ENCODE results near the gene ATG16L2.
"Not testable (repeated sequence)": the region's sequence is repeated elsewhere in the genome, so short reads cannot be mapped to it uniquely, and the experiment has no call there.

ATG16L2 gene

DNA sequence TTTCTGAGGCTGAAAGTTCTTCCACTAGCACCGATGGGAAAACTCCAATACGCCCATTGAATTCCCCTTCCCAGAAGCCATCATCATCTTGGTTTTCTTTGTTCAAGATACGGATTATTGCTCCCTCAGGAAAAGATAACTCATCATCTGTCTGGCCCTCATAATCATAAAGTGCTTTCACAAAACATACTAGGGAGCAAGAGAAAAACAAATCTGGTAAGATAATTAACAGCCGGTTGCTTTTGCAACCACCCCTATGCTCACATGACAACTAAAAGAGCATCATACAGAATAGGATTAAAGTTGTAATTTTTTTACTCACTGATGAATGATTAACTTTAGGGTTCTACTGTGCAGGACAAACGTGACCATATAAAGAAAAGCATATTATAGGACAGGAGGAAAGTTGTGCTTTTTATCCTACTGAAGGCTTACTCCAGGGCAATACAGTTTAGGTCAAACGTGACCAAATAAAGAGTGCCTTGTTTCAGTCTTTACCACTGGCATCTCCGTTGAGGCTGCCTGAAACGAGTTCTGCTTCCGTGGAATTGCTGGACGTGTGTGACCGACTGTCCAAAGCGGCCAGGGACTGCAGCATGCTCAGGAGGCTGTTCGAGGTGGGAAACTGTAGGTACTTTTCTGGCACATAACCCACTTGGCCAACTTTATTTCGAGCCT is 28.6 kb downstream of the ATG16L2 start:
- no peak for DNase-seq
- no peaks in the 10 kb centered on the region for H3K9me3 Mint-ChIP-seq
- no peaks in the 10 kb centered on the region for H3K27me3 Mint-ChIP-seq
- ATAC-seq (replicated peaks) = no peak
- H3K27ac Mint-ChIP-seq = peak overlapping the region; percentile 17
- peaks cover 42 to 69% of the 10 kb centered on the region in 2 donors for H3K36me3 Mint-ChIP-seq
- no peak overlapping the region for H3K4me3 Mint-ChIP-seq
- peaks cover 2 to 5% of the 10 kb centered on the region in 2 donors for H3K4me1 Mint-ChIP-seq

GRCh38 chr11:72844356-72844755 is 30.1 kb downstream of the ATG16L2 start:
- no peak for ATAC-seq (replicated peaks)
- H3K36me3 Mint-ChIP-seq = peaks cover 39 to 68% of the 10 kb centered on the region in 2 donors
- no peaks in the 10 kb centered on the region for H3K27me3 Mint-ChIP-seq
- H3K9me3 Mint-ChIP-seq = no peaks in the 10 kb centered on the region
- H3K27ac Mint-ChIP-seq = peak overlapping the region; percentile 84
- peaks cover 5 to 8% of the 10 kb centered on the region in 2 donors for H3K4me1 Mint-ChIP-seq
- H3K4me3 Mint-ChIP-seq = no peak overlapping the region
- no peak for DNase-seq

GRCh38 chr11:72848846-72849466 is 34.7 kb downstream of the ATG16L2 start:
- H3K4me1 Mint-ChIP-seq = peaks cover 5 to 18% of the 10 kb centered on the region in 2 donors
- ATAC-seq (replicated peaks) (peak in 1 of 2 donors; percentile 47), DNase-seq (no peak)
- peaks cover 26 to 41% of the 10 kb centered on the region in 2 donors for H3K36me3 Mint-ChIP-seq
- no peaks in the 10 kb centered on the region for H3K27me3 Mint-ChIP-seq
- H3K27ac Mint-ChIP-seq = peak overlapping the region; percentile 63
- no peaks in the 10 kb centered on the region for H3K9me3 Mint-ChIP-seq
- no peak overlapping the region for H3K4me3 Mint-ChIP-seq

DNA sequence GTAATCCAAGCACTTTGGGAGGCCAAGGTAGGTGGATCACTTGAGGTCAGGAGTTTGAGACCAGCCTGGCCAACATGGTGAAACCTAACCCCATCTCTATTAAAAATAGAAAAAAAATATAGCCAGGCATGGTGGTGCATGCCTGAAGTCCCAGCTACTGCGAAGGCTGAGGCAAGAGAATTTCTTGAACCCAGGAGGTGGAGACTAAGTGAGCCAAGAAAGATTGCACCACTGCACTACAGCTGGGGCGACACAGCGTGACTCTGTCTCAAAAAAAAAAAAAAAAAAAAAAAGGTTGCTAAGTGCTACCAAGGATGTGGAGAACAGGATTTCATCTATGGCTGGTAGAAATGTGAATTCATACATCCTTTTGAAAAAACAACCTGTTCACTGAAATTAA is 36.6 kb downstream of the ATG16L2 start:
- peaks cover 24 to 35% of the 10 kb centered on the region in 2 donors for H3K36me3 Mint-ChIP-seq
- H3K4me3 Mint-ChIP-seq = no peak overlapping the region
- H3K27me3 Mint-ChIP-seq = no peaks in the 10 kb centered on the region
- H3K9me3 Mint-ChIP-seq = no peaks in the 10 kb centered on the region
- ATAC-seq (replicated peaks) (no peak), DNase-seq (no peak)
- H3K27ac Mint-ChIP-seq = no peak overlapping the region
- peaks cover 9 to 23% of the 10 kb centered on the region in 2 donors for H3K4me1 Mint-ChIP-seq

GRCh38 chr11:72851726-72852125 is 37.5 kb downstream of the ATG16L2 start:
- Mint-ChIP-seq H3K27ac (no peak overlapping the region), H3K36me3 (peaks cover 21 to 33% of the 10 kb centered on the region in 2 donors), H3K27me3 (no peaks in the 10 kb centered on the region), H3K4me1 (peaks cover 9 to 23% of the 10 kb centered on the region in 2 donors), H3K9me3 (no peaks in the 10 kb centered on the region), H3K4me3 (no peak overlapping the region)
- DNase-seq (no peak), ATAC-seq (replicated peaks) (no peak)

GRCh38 chr11:72856065-72856464 is 41.9 kb downstream of the ATG16L2 start:
- no peak for DNase-seq
- Mint-ChIP-seq H3K9me3 (peaks cover 0 to 1% of the 10 kb centered on the region in 2 donors), H3K27ac (no peak overlapping the region), H3K27me3 (no peaks in the 10 kb centered on the region), H3K36me3 (peaks cover 29 to 36% of the 10 kb centered on the region in 2 donors), H3K4me1 (peaks cover 6 to 26% of the 10 kb centered on the region in 2 donors), H3K4me3 (no peak overlapping the region)
- ATAC-seq (replicated peaks) = no peak

GRCh38 chr11:72856551-72857345 is 42.5 kb downstream of the ATG16L2 start:
- Mint-ChIP-seq H3K4me3 (no peak overlapping the region), H3K9me3 (peaks cover 0 to 1% of the 10 kb centered on the region in 2 donors), H3K36me3 (peaks cover 32 to 40% of the 10 kb centered on the region in 2 donors), H3K27me3 (no peaks in the 10 kb centered on the region), H3K4me1 (peaks cover 6 to 29% of the 10 kb centered on the region in 2 donors), H3K27ac (peak overlapping the region; percentile 4)
- ATAC-seq (replicated peaks) = no peak
- no peak for DNase-seq

GRCh38 chr11:72858267-72858666 is 44.1 kb downstream of the ATG16L2 start:
- not testable (repeated sequence) for H3K4me3 Mint-ChIP-seq; ATAC-seq (replicated peaks); H3K27me3 Mint-ChIP-seq; DNase-seq; H3K9me3 Mint-ChIP-seq; H3K27ac Mint-ChIP-seq
- Mint-ChIP-seq H3K4me1 (peaks cover 6 to 19% of the 10 kb centered on the region in 2 donors), H3K36me3 (peaks cover 32 to 36% of the 10 kb centered on the region in 2 donors)

- peaks cover 31 to 40% of the 10 kb centered on the region in 2 donors for H3K36me3 Mint-ChIP-seq
- H3K27ac Mint-ChIP-seq = no peak overlapping the region
- peaks cover 7 to 21% of the 10 kb centered on the region in 2 donors for H3K4me1 Mint-ChIP-seq
- no peak overlapping the region for H3K4me3 Mint-ChIP-seq
- peaks cover 0 to 1% of the 10 kb centered on the region in 2 donors for H3K9me3 Mint-ChIP-seq
- H3K27me3 Mint-ChIP-seq = no peaks in the 10 kb centered on the region
- no peak for DNase-seq
- ATAC-seq (replicated peaks) = no peak
Observed at GRCh38 chr11:72859126-72859525, 44.9 kb downstream of the ATG16L2 start.

- Mint-ChIP-seq H3K4me3 (no peak overlapping the region), H3K27me3 (no peaks in the 10 kb centered on the region), H3K4me1 (peaks cover 4 to 23% of the 10 kb centered on the region in 2 donors), H3K9me3 (peaks cover 0 to 1% of the 10 kb centered on the region in 2 donors), H3K27ac (no peak overlapping the region), H3K36me3 (peaks cover 25 to 37% of the 10 kb centered on the region in 2 donors)
- DNase-seq (no peak), ATAC-seq (replicated peaks) (no peak)
Observed at GRCh38 chr11:72860010-72860409, 45.8 kb downstream of the ATG16L2 start.

DNA sequence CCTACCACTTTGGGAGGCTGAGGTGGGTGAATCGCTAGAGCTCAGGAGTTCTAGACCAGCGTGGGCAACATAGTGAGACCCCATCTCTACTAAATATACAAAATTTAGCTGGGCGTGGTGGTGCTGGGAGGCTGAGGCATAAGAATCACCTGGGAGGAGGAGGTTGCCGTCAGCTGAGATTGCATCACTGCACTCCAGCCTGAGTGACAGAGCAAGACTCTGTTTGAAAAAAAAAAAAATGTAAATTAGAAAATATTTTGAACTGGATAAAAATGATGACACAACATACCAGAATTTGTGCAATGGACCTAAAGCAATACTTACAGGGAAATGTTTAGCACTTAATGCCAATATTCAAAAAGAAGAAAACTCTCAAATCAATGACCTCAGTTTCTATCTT is 46.4 kb downstream of the ATG16L2 start:
- Mint-ChIP-seq H3K9me3 (peaks cover 0 to 1% of the 10 kb centered on the region in 2 donors), H3K4me1 (peaks cover 8 to 29% of the 10 kb centered on the region in 2 donors), H3K36me3 (peaks cover 24 to 37% of the 10 kb centered on the region in 2 donors), H3K27me3 (no peaks in the 10 kb centered on the region), H3K4me3 (no peak overlapping the region), H3K27ac (no peak overlapping the region)
- DNase-seq (no peak), ATAC-seq (replicated peaks) (no peak)

DNA sequence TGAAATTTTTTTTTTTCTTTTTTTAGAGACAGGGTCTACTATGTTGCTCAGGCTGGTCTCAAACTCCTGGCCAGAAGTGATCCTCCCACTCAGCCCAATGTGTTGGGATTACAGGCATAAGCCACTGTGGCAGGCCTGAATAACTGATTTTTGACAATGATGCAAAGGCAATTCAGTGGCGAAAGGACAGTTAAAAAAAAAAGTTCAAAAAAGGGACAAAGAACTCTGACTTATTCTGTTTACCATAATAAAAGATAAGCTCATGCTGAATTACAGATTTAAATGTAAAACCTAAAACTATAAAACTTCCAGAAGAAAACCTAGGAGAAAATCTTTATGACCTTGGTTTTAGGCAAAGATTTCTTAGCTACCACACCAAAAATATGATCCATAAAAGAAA is 48.9 kb downstream of the ATG16L2 start:
- ATAC-seq (replicated peaks) (no peak), DNase-seq (no peak)
- peak overlapping the region; percentile 25 for H3K27ac Mint-ChIP-seq
- no peaks in the 10 kb centered on the region for H3K27me3 Mint-ChIP-seq
- H3K36me3 Mint-ChIP-seq = peaks cover 34 to 48% of the 10 kb centered on the region in 2 donors
- peaks cover 12 to 36% of the 10 kb centered on the region in 2 donors for H3K4me1 Mint-ChIP-seq
- peaks cover 0 to 1% of the 10 kb centered on the region in 2 donors for H3K9me3 Mint-ChIP-seq
- H3K4me3 Mint-ChIP-seq = no peak overlapping the region

GRCh38 chr11:72863916-72864315 is 49.7 kb downstream of the ATG16L2 start:
- H3K9me3 Mint-ChIP-seq = no peaks in the 10 kb centered on the region
- H3K27ac Mint-ChIP-seq = peak overlapping the region; percentile 15
- H3K36me3 Mint-ChIP-seq = peaks cover 31 to 45% of the 10 kb centered on the region in 2 donors
- H3K4me3 Mint-ChIP-seq = no peak overlapping the region
- DNase-seq = no peak
- ATAC-seq (replicated peaks) = no peak
- H3K27me3 Mint-ChIP-seq = no peaks in the 10 kb centered on the region
- H3K4me1 Mint-ChIP-seq = peaks cover 10 to 36% of the 10 kb centered on the region in 2 donors
